Caco-2 (cell line): ENCODE measurements around the gene SRM. TPM values are rescaled to one million over a fixed set of nuclear protein-coding genes. Genes with fewer than 3 reads are reported as not detected.

ENCODE experiments used
- BruUV-seq: library from RNA; stranded (reverse); fragments of 400-500 nt; replicated peaks from 2 replicates; lab custom pipeline; 2021; lab: Mats Ljungman, UMichigan
- CTCF ChIA-PET: fragments of 300-600 bp; sonication (Branson Sonifier 250); formaldehyde crosslinking; loops from one replicate; lab custom pipeline; 2022; ENCODE audit warnings: antibody characterized with exemption; lab: Charles Lee
- POLR2A ChIA-PET: fragments of 300-600 bp; sonication (Branson Sonifier 250); formaldehyde crosslinking; loops from one replicate; lab custom pipeline; 2022; ENCODE audit warnings: antibody characterized with exemption; lab: Charles Lee
- DNase-seq, 2 experiments: peaks; one replicate each; pipeline versions ENCODE4 v3.0.0 to v3.0.0-alpha.2; 2020 to 2022
- H3K27me3 ChIP-seq: replicated peaks from 2 replicates; pipeline ENCODE4 v1.6.0; 2011; ENCODE audit warnings: low read length; ENCODE audit not compliant: control insufficient read depth, insufficient read depth
- H3K36me3 ChIP-seq: 2 replicates; pipeline ENCODE4 v1.5.1; 2011; ENCODE audit warnings: low read length; ENCODE audit not compliant: control insufficient read depth, insufficient read depth
- H3K4me1 ChIP-seq: fragments of 250-450 bp; sonication (Bioruptor Pico); 2 replicates; pipeline ENCODE4 v1.5.1; 2020; ENCODE audit warnings: mild to moderate bottlenecking
- H3K4me3 ChIP-seq: 2 replicates; pipeline ENCODE4 v1.5.1; 2011; ENCODE audit warnings: low read depth, mild to moderate bottlenecking, control low read depth, low read length
- H3K9me3 ChIP-seq: fragments of 250-450 bp; sonication (Bioruptor Pico); 2 replicates; pipeline ENCODE4 v1.5.1; 2020; ENCODE audit warnings: mild to moderate bottlenecking, moderate library complexity
- H3K27ac Mint-ChIP-seq: one replicate; pipeline ENCODE4 v1.8.0; 2022; ENCODE audit warnings: mixed read lengths; ENCODE audit not compliant: unreplicated experiment
- H3K27me3 Mint-ChIP-seq: one replicate; pipeline ENCODE4 v1.8.0; 2022; ENCODE audit warnings: mixed read lengths; ENCODE audit not compliant: insufficient read depth, unreplicated experiment
- H3K36me3 Mint-ChIP-seq: one replicate; pipeline ENCODE4 v1.8.0; 2022; ENCODE audit warnings: mild to moderate bottlenecking, mixed read lengths; ENCODE audit not compliant: insufficient read depth, unreplicated experiment
- H3K4me1 Mint-ChIP-seq: one replicate; pipeline ENCODE4 v1.8.0; 2022; ENCODE audit warnings: low read depth, mixed read lengths; ENCODE audit not compliant: unreplicated experiment
- H3K4me3 Mint-ChIP-seq: one replicate; pipeline ENCODE4 v1.8.0; 2022; ENCODE audit warnings: mild to moderate bottlenecking, moderate library complexity, mixed read lengths; ENCODE audit not compliant: unreplicated experiment
- H3K9me3 Mint-ChIP-seq: one replicate; pipeline ENCODE4 v1.8.0; 2022; ENCODE audit warnings: mixed read lengths; ENCODE audit not compliant: unreplicated experiment
- CTCF ChIP-seq, 2 experiments: fragments of 200-600 bp in 1 of 2; IDR thresholded peaks; 1 replicate in 1 of 2; 2 replicates in 1 of 2; pipeline versions ENCODE4 v1.5.1 to v1.8.0; 2011 to 2022; ENCODE audit warnings: antibody characterized with exemption in 1 of 2, control low read depth in 1 of 2, inconsistent platforms in 1 of 2, low read depth in 1 of 2, low read length in 1 of 2, mild to moderate bottlenecking in 1 of 2, moderate library complexity in 1 of 2; ENCODE audit not compliant: insufficient read depth in 1 of 2, severe bottlenecking in 1 of 2, unreplicated experiment in 1 of 2
- intact Hi-C: fragments of 100-400 bp; cut with micrococcal nuclease; formaldehyde crosslinking; loops from one replicate; pipeline ENCODE4 v1.10.0; 2022; ENCODE audit not compliant: unreplicated experiment
- total RNA-seq: library from RNA; stranded (reverse); gene quantifications from 2 replicates; pipeline ENCODE4 v1.2.3, GENCODE V29; 2022

The SRM gene
- total RNA-seq, 1 experiment from 2014 or later: 125 TPM

DNA sequence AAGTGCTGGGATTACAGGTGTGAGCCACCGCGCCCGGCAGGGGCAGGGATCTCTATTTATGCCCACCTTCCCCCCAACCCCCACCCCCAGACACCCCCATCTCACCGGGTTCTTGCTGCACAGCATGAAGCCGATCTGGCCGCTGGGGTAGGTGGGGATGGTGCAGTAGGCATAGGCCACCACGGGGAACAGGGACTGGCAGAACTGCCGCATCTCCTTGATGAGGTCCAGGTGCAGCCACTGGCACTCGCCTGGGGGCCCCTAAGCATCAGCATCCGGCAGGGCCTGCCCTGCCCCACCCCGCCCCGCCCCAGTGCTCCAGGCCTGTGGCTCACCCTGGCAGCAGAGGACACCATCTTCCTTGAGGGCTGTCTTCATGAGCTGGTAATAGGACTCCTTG lies 4.1 kb downstream of the SRM start:
- H3K9me3 ChIP-seq: no peaks in the 10 kb centered on the region
- Mint-ChIP-seq H3K36me3 (peaks cover 48% of the 10 kb centered on the region), H3K27me3 (no peaks in the 10 kb centered on the region), H3K27ac (no peak overlapping the region), H3K4me3 (no peak overlapping the region), H3K4me1 (no peaks in the 10 kb centered on the region), H3K9me3 (no peaks in the 10 kb centered on the region)
- CTCF ChIA-PET: interaction anchor here (0.6 to 2.0 kb wide), 2 partner anchors 18 to 46 kb away, joined by 3 to 15 read pairs; no protein-coding TSS in a partner anchor
- TF ChIP-seq CTCF (IDR thresholded peaks at IDR 0.05; ENCODE audit: insufficient read depth in 1 of 2, low read depth in 1 of 2, low read length in 1 of 2, severe bottlenecking in 1 of 2, unreplicated experiment in 1 of 2): no peak
- intact Hi-C loops: no loop called here
- no TSS peak for BruUV-seq
- H3K4me1 ChIP-seq: 0 out of 2 replicates have a peak, but pooled peaks cover under 1% of the 10 kb centered on the region
- H3K4me3 ChIP-seq: no peak overlapping the region
- H3K27me3 ChIP-seq: no peaks in the 10 kb centered on the region
- no peak for DNase-seq
- POLR2A ChIA-PET: no interaction called here
- H3K36me3 ChIP-seq: no peaks in the 10 kb centered on the region; the same call in 1 of the 2 replicates

DNA sequence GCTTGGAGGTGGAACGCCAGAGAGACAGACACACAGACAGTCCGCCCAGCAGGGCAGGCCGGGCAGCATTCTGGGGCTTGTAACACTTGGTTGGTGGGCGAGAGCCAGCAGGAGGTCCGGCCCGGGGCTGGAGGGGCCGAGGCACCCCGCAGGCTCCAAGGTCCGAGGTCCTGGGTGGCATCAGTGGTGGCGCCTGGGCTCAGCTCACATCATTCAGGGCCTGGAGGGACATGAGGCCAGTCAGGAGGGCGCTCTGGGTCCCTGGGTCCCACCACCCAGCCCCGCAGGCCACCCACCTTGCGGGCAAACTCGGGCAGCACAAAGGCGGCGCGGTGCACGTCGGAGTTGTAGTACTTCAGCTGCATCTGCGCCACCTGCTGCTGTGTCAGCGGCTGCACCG lies 5.2 kb downstream of the SRM start:
- Mint-ChIP-seq H3K27me3 (no peaks in the 10 kb centered on the region), H3K36me3 (peaks cover 48% of the 10 kb centered on the region), H3K9me3 (no peaks in the 10 kb centered on the region), H3K4me3 (no peak overlapping the region), H3K27ac (no peak overlapping the region), H3K4me1 (no peaks in the 10 kb centered on the region)
- H3K4me3 ChIP-seq: no peak overlapping the region
- ChIA-PET POLR2A (no interaction called here), CTCF (interaction anchor here (0.7 to 1.0 kb wide), 2 partner anchors 17 to 209 kb away, joined by 3 to 4 read pairs; no protein-coding TSS in a partner anchor)
- TF ChIP-seq CTCF (IDR thresholded peaks at IDR 0.05; ENCODE audit: insufficient read depth in 1 of 2, low read depth in 1 of 2, low read length in 1 of 2, severe bottlenecking in 1 of 2, unreplicated experiment in 1 of 2): no peak
- H3K9me3 ChIP-seq: no peaks in the 10 kb centered on the region
- no peaks in the 10 kb centered on the region; the same call in 1 of the 2 replicates for H3K36me3 ChIP-seq
- DNase-seq: no peak
- no peaks in the 10 kb centered on the region for H3K4me1 ChIP-seq
- no peaks in the 10 kb centered on the region for H3K27me3 ChIP-seq
- BruUV-seq: no TSS peak
- intact Hi-C loops: no loop called here

DNA sequence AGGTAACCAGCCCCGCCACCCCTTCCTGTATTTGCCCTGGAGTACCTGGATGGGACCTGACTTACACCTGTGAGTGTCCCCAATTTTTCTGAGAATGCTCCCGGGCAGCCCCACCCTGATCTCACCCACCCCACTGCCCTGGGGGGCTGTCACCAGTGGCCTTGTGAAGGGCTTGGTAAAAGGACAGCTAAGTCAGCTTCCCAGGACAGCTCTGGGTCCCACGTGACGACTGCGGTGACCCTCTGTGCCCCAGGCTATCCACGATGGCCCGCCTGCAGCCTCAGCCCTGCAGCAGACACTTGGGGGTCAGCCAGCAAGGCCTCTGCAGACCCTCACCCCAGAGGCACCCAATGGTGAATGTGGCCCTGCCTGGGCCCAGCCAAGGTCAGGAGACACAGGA lies 5.6 kb downstream of the SRM start:
- TF ChIP-seq CTCF (IDR thresholded peaks at IDR 0.05; ENCODE audit: insufficient read depth in 1 of 2, low read depth in 1 of 2, low read length in 1 of 2, severe bottlenecking in 1 of 2, unreplicated experiment in 1 of 2): no peak
- H3K4me3 Mint-ChIP-seq: no peak overlapping the region
- no peaks in the 10 kb centered on the region for H3K4me1 ChIP-seq
- no peak overlapping the region for H3K27ac Mint-ChIP-seq
- H3K36me3 ChIP-seq: no peaks in the 10 kb centered on the region; the same call in 1 of the 2 replicates
- BruUV-seq: no TSS peak
- H3K36me3 Mint-ChIP-seq: peaks cover 45% of the 10 kb centered on the region
- no peak for DNase-seq
- POLR2A ChIA-PET: no interaction called here
- H3K27me3 Mint-ChIP-seq: no peaks in the 10 kb centered on the region
- H3K9me3 ChIP-seq: no peaks in the 10 kb centered on the region
- no peak overlapping the region for H3K4me3 ChIP-seq
- no peaks in the 10 kb centered on the region for H3K27me3 ChIP-seq
- H3K9me3 Mint-ChIP-seq: no peaks in the 10 kb centered on the region
- H3K4me1 Mint-ChIP-seq: no peaks in the 10 kb centered on the region
- CTCF ChIA-PET: interaction anchor here (0.7 to 1.0 kb wide), 2 partner anchors 17 to 209 kb away, joined by 3 to 4 read pairs; no protein-coding TSS in a partner anchor
- intact Hi-C loops: no loop called here
